GM21447 (cell line): Measurements from ENCODE around the gene LY6G5B.

Source experiments
- ATAC-seq: cut with Tn5 transposase; IDR thresholded peaks from one replicate; pipeline ENCODE4 v1.9.1; 2021; ENCODE audit not compliant: unreplicated experiment

The LY6G5B gene

DNA sequence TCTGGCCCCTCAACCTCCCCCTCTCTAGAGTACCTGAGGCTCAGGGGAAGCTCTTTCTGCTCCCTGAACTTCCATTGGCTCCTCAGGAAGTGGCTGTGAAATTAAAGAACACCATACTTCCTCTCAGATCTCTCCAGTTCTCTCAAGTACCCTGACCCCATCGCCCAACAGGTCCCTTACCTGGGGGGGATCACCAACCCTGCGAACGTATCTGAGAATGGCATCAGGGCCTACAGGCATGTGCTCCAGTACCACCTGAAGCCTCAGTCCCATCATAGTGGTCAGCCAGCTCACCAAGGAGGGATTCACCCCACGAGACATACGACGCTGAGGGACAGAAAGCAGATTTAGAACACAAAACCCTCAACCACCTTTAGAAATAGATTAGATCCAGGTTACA lies 29.2 kb upstream of the LY6G5B start:
- no peak for ATAC-seq

- no peak for ATAC-seq
Observed at GRCh38 chr6:31641370-31641769, 28.4 kb upstream of the LY6G5B start.

GRCh38 chr6:31642798-31643570 lies 26.8 kb upstream of the LY6G5B start:
- ATAC-seq = no peak

- ATAC-seq = no peak
Observed at GRCh38 chr6:31643818-31644454, 25.8 kb upstream of the LY6G5B start.

DNA sequence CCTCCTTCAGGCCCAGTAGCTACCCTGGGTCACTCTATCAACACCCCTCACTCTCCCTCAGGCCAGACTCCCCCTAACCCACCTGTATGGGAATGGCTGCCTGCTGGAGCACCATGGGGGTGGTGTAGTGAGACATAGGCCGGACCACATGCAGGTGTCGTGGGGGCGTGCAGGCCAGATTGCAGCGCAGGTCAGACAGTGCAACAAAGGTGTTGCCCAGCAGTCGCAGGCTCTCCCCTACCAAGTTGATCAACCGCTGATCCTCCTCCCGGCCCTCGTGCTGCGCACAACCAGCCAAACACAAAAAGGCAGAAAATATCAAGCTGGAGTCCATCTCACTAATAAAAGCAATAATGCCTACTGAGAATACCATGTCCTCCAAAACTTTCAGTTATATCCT lies 24.5 kb upstream of the LY6G5B start:
- ATAC-seq = no peak

DNA sequence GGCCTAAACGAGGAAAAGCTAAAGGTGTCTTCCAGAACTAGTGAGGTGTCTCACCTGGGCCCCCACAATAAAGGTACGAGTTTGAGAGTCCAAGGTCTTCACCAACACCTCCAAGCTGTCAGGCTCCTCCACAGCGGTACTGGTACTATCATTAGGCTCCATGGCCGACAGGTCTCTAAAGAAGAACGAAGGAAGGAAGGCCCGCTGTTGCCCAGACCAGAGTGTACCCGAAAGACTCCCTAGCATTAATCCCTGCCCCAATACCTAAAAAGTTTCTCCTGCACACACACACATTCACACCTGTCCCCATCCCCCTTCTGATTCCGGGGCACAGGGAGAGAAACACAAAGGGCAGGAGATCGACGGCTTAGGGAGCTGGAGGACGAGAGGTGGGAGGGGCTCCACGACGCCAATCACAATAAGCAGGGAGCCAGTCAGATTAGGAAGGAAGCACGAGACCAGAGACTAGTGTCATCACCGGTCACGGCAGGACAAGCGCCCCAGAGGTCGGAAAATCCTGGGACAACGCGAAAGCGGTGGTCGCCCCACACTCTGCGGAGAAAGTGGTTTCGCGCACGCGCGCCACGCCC lies 18.1 kb upstream of the LY6G5B start:
- peak; percentile 35 for ATAC-seq

GRCh38 chr6:31652925-31653724 lies 16.7 kb upstream of the LY6G5B start:
- ATAC-seq = peak; percentile 67

GRCh38 chr6:31654574-31655348 lies 15.0 kb upstream of the LY6G5B start:
- ATAC-seq = no peak

- no peak for ATAC-seq
Observed at GRCh38 chr6:31655349-31656237, 14.2 kb upstream of the LY6G5B start, which contains the start of gene APOM. Gene APOM, plus strand, starts transcription at chr6:31655894. Its CDS starts 73 bp downstream, at chr6:31655967.

GRCh38 chr6:31657406-31658157 lies 12.2 kb upstream of the LY6G5B start:
- ATAC-seq = no peak

DNA sequence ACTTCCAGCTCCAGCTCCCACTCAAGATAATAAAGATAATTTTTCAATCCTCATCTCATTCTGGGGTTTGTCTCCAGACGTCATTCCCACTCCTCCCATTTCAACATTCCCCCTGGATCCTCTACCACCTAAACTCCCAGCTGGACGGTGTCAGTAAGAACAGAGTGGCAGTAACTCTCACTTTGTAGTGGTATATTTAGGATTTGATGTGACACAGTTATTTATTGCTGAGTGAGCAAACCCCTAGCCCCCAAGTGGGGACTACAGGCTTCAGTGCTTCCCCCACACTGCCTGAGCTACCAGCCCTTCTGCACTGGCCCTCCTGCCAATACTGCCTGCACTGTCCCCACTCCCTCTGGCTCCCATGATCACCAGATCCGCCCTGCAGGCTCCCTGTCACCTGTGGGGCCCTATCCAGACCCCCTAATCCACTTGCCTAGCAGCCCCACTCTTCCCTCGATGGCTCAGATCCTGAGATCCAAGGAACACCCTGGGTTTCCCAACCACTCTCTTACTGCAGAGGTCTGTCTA lies 11.6 kb upstream of the LY6G5B start:
- no peak for ATAC-seq

GRCh38 chr6:31658983-31659648 lies 10.7 kb upstream of the LY6G5B start:
- ATAC-seq = no peak

GRCh38 chr6:31659649-31660380 lies 10.0 kb upstream of the LY6G5B start:
- no peak for ATAC-seq

DNA sequence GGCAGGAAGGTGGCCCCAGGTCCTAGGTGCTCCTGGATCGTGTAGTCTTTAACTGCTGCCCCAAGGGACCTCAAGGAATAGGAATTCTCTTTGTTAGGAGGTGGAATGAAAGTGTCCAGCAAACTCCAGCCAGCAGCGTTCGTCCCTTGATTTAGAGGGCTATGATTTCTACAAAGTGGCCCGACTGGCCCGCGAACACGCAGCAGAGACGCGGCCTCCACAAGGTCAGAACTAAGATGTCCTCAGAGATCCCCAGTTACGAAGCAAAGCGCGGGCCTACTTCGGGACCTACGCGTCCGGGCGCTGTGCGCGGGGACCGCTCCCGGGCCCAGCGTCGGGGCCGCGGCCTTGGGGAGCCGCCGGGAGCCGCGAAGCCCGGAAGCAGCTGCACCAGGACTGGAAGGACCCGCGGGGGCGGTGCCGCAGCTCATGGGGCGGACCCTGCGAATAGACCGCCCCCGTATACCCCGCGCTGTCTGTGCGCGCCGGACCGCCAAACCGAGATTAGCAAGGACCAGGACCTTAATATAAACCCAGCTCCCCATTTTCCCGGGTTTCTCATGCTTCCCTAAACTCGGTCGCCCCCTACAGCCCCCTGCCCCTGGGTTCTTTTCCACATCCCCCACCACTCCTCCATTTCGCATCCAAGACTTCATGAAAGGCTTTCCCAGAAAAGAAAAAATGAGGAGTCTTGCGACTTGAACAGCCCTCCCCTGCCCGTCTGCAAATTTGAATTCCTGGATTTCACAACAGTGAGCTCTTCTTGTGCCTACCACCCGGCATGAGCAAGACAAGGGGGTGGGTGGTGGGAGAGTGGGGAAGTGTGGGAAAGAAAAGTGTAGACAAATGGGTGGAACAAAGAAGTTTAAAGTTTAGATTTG lies 9.2 kb upstream of the LY6G5B start, which contains the start of gene C6orf47:
TSS of gene C6orf47 (minus strand) at position 398 of the 881 bp plus-strand sequence. CDS start 831 bp downstream, outside the sequence.
- ATAC-seq = no peak

GRCh38 chr6:31661262-31662123 lies 8.3 kb upstream of the LY6G5B start:
- ATAC-seq = no peak
